Measurements from ENCODE around the gene ZNF664.

ZNF664 gene

GRCh38 chr12:123958876-123959275 is 14.1 kb upstream of the ZNF664 start:
- ATAC-seq (no peak), DNase-seq (no peak)

DNA sequence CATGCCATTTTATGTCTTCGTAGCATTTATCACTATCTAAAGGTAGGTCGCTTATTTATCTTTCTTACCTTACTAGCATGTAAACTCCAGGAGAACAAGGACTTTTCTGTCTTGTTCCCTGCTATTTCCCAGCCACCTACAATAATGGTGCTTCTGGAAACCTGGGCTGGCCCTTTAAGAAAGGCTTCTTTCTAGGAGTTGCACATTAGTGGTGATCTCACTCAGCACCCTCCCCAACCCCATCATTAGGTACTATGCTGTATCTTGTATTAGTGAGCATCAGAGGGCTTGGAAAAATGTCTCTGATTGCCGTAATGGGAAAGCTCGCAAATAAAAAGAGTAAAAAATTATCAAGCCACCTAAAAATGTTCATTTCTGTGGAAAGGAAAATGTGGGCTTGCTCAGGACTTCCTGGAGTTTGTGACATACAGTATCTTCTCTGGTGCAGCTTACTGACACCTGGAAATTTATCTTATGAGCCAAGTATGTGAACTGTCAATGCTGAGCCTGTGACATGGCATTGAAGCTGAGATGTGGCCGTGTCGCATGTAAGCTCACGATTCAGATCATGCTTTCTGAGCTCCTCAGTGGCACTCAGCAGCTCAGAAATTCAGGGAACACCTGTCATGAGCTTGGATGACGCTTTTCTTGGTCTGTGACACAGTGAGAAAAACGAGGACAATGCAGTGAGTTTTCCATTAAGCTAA is 12.8 kb upstream of the ZNF664 start:
- DNase-seq (no peak), ATAC-seq (no peak)

DNA sequence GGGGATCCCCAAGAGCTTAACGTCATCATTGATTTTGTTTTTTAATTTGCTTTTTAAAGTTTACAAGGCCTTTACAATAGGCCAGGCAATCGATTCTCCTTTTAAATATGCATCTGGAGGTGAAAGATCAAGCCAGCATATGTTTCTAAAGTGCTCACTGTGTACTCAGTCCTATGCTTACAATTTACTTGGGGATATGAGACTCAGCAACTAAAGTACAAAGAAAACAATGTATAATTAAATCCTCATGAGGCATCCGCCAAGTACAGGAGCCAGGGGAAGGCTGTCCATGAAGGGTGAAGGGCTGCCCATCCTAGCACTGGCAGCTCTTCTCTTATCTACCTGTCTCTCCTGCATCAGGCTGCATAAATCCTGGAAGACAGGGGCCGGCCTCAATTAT is 12.2 kb upstream of the ZNF664 start:
- ATAC-seq (no peak), DNase-seq (no peak)

GRCh38 chr12:123961585-123962345 is 11.2 kb upstream of the ZNF664 start:
- no peak for ATAC-seq
- DNase-seq = no peak

DNA sequence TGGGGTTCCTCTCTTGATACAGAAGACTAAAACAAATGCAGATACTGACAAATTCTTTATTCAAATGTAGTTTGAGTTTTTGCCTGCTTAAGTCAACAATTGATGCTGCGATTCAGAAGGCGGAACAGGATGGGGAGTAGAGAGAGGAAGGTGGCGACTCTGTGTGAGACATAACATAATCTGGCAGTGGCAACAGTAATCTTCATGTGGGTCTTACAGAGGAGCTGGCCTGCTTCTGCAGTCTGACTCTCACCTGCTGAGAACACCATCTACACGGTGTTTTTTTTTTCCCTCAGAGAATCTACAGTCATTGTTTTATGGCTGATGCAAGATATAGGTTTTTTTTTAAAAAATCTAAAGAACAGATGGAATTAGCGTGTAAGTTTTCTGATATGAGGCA is 10.5 kb upstream of the ZNF664 start:
- DNase-seq = no peak
- no peak for ATAC-seq

DNA sequence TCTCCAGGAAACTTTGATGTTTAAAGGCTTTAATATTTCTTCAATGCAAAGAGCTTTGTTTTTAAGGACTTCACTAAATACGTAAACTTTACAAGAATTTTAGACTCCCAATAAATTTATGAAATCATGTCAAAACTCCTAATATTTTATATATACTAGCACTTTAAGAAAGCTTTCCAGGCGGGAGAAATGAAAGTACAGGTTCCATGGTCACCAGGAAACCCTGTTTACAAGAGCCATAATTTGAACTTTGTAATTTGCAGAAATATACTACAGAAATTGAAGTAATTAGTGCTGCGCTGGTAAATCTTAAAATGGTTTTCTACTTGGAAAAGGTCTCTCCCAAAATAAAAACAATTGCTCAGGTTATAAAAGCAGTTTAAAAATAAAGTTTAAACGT is 9.2 kb upstream of the ZNF664 start:
- no peak for ATAC-seq

GRCh38 chr12:123965382-123965781 is 7.6 kb upstream of the ZNF664 start:
- DNase-seq (no peak), ATAC-seq (no peak)

More for the DNA sequence above, 9.2 kb upstream of the ZNF664 start:
- DNase-seq = no peak

DNA sequence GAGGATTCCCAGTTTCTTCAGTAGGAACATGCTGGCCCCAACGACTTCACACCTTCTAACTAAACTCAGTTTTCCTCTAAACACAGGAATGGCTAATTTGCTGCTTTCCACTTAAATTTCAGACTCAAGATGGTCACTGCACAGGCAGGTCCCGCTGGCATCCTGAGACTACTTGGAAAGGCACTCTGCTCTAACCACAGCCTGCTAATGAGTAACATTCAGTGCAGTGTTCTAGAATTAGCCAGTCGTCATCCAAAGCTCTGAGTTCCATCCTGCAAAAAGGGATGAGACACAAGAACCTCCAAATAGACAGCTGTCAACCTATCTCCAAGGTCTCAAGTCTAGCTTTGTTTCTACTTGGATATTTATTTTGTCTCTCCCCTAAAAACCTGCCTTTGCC is 6.4 kb upstream of the ZNF664 start:
- DNase-seq = no peak
- ATAC-seq = no peak

DNA sequence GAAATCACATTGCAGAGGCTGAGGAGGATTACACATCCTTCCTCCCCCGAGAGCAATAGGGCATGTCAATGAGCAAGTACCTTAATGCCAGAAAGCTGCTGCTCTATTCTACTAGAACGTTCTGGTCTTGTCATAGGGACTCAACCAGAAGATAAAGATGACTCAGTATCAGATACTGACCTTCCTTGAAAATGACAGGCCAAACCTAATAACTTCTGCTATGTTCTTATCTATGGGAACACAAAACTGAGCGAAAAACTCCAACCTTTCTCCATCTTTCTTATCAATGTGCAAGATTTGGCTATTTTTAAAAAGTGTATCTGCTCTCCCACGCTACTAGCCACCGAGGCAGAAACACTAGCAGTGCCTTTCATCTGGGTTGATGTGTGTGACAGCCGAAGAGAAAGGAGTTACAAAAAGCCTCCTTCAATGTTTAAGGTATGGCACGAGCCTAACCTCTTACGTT is 5.9 kb upstream of the ZNF664 start:
- DNase-seq = no peak
- ATAC-seq = no peak

DNA sequence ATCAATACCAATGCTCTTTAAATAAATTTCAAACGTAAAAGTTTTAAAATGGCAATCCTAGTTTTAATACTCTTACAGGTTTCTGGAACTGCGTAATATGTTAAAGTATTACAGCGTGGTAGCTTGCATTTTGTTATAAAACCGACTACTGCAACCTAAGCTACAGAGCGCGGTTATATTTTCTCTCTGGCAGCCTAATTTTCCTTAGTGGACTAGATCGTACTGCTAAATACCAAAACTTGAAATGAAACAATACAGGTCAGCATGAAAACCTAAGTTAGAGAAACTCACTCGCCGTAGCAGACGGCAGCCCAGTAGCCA is 1.6 kb upstream of the ZNF664 start:
- ATAC-seq (no peak), DNase-seq (no peak)

DNA sequence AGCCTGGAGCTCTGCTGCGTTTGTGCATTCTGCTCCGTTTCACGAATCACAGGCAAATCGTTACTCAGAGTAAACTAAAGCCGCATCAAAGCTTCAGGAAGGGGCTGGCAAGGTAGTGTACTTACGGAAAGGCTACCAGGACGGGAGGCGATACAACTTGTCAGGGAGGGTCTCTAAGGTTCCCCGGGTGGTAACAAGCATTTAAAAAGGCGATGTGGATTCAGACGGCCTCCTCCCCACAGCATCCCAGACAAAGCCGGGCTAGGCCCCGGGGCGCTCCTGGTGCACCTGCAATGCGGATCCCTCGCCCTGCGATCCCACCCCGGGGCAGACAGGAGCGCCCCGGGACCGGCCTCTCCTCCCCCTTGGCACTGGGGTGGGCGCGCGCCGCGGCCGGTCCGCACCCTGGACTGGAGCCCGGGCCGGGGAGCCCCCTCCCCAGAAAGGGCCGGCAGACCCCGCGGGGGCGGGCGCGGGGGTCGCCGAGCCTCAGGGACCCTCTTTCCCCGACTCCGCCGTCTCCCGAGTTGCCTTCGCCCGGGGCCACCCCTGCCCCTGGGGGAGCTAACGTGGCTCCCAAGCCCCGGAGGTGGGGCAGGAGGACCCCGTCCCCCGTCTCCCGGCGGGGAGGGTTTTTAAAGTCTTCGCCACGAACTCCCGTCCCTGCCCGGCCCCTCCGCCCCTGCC is 1.1 kb upstream of the ZNF664 start:
- no peak for ATAC-seq
- DNase-seq = peak; percentile 46

GRCh38 chr12:123973552-123974341 is 732 bp downstream of the ZNF664 start:
- ATAC-seq (no peak), DNase-seq (peak; percentile 27)

- ATAC-seq = no peak
- no peak for DNase-seq
Observed at GRCh38 chr12:123976227-123976826, 3.3 kb downstream of the ZNF664 start.

GRCh38 chr12:123979566-123979965 is 6.6 kb downstream of the ZNF664 start:
- DNase-seq (no peak), ATAC-seq (no peak)

- DNase-seq = no peak
- ATAC-seq = no peak
Observed at GRCh38 chr12:123982269-123982668, 9.3 kb downstream of the ZNF664 start.

DNA sequence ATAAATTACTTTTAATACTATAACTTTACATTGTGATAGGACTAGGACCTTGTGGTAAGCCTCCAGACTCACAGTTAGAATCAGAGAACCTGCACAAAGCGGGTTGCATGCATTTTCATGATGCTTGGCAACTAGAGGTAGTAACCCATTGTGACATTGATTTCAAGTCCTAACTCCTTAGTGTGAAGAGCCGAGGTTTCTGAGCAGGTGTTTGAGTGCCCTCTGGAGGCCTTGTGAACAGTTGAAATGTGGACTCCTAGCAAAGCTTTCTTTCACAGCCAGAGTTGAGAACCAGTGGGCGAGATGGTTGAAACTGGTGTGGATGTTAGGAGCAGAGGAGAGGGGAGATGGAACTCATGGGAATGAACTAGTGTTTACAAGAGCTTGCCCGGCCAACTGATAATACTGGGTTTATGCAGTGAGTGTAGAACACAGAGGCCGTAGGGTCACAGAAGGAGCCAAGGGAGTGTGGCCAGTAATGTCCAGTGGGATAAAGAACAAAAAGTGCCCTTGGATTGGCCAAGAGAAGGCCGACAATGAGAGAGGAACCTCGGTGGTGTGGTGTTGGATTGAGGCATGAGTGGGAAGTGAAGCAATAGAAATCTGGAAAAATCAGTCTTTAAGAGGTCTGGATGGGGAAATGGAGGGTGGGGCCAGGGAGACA is 10.9 kb downstream of the ZNF664 start:
- DNase-seq = peak; percentile 15

DNA sequence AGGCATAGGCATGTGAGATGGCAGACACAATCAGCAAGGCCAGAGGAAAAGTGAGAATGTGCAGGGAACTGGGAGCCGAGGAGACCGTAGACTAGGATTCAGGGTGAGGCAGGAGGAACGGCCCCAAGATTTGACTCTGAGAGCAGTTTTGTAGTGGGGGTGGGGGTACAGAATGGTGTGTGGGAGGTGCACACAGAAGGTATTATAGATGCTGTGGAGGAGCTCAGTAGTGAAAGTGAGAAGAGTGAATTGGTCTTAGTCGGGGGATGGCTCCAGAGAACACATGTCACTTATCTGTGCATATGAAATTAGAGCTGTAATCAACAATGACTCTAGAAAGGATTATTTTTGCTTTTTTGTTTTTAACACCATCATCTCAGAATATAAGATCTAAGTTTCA is 11.9 kb downstream of the ZNF664 start:
- DNase-seq = no peak
- no peak for ATAC-seq

More for the DNA sequence above, 10.9 kb downstream of the ZNF664 start:
- ATAC-seq = peak; percentile 61

DNA sequence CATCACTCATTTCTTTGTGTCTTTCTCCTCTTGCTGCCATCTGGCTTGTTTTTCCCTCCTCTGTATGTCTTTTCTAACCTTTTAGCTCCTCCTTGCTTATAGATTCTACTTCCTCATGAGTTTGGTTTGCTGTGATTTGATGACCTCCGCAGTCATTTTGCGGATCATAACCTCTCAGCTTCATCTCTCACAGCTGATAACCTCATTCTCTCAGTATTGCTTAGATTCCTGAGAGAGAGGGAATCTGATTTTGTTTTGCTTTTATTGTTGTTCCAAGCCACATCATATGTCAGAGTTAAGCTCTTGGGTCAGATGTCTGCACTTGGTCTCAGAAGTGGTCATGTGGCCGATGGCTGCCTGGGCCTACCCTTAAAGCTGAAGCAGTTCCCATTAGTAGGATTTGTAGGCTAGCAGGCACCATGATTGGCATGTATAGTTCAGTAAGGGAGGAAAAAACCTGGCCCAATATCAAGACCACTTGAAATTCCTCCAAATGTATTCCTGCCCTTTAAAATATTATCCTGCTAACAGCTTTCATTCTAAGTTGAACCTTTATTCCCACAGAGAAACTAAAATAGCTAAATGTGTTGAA is 13.5 kb downstream of the ZNF664 start:
- DNase-seq = no peak

GRCh38 chr12:123987022-123987421 is 14.0 kb downstream of the ZNF664 start:
- ATAC-seq (no peak), DNase-seq (no peak)

More for the DNA sequence above, 13.5 kb downstream of the ZNF664 start:
- ATAC-seq = no peak

DNA sequence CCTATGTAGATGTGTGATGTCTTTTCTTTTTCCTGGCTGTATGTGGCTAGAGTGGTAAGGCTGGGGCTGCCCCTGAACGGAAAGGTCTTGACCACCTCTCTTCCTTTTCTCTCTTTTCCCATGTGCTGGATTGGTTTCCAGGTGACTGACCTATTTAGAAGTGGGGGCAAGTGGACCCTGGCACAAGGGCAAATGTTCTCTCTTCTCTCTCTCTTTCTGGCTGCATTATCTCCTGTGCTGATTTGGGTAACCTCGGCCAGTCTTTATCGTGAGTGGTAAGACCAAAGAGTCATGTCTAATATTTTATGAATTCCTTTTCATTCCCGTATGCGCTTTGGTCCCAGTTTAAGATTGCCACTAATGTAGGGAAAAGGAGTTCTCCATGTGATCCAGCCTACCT is 16.2 kb downstream of the ZNF664 start:
- no peak for DNase-seq
- ATAC-seq = no peak

- no peak for DNase-seq
- ATAC-seq = no peak
Observed at GRCh38 chr12:123989753-123990152, 16.7 kb downstream of the ZNF664 start.
